Measurements from ENCODE around the gene SYNE1. TPM values are rescaled to one million over a fixed set of nuclear protein-coding genes. Genes with fewer than 3 reads are reported as not detected.

Gene SYNE1
- total RNA-seq, 1 donor from 2014 or later, result 6.0 TPM

GRCh38 chr6:152609125-152609670, 28.0 kb downstream of the SYNE1 start:
- no peak overlapping the region for H3K4me3 Mint-ChIP-seq
- Histone ChIP-seq H3K36me3 (no peaks in the 10 kb centered on the region), H2AFZ (replicated peaks) (no peak overlapping the region), H3K4me1 (no peaks in the 10 kb centered on the region), H3K9me3 (ENCODE audit: low read depth) (no peaks in the 10 kb centered on the region), H3K4me3 (no peak overlapping the region), H4K20me1 (ENCODE audit: low read depth) (no peaks in the 10 kb centered on the region), H3F3A (ENCODE audit: low read depth) (no peaks in the 10 kb centered on the region), H3K4me2 (no peak overlapping the region), H3K79me2 (ENCODE audit: low read depth) (no peaks in the 10 kb centered on the region), H3K9ac (no peak overlapping the region), H3K27ac (no peak overlapping the region), H3K27me3 (no peaks in the 10 kb centered on the region)
- no peak overlapping the region for H3K27ac Mint-ChIP-seq
- no peaks in the 10 kb centered on the region for H3K4me1 Mint-ChIP-seq
- H3K27me3 Mint-ChIP-seq (ENCODE audit: insufficient read depth, low read depth), result peaks cover 3% of the 10 kb centered on the region
- no peaks in the 10 kb centered on the region for H3K9me3 Mint-ChIP-seq
- no peak for TF ChIP-seq EZH2phosphoT487 (IDR thresholded peaks at IDR 0.05)
- TF ChIP-seq, protein P1, sequence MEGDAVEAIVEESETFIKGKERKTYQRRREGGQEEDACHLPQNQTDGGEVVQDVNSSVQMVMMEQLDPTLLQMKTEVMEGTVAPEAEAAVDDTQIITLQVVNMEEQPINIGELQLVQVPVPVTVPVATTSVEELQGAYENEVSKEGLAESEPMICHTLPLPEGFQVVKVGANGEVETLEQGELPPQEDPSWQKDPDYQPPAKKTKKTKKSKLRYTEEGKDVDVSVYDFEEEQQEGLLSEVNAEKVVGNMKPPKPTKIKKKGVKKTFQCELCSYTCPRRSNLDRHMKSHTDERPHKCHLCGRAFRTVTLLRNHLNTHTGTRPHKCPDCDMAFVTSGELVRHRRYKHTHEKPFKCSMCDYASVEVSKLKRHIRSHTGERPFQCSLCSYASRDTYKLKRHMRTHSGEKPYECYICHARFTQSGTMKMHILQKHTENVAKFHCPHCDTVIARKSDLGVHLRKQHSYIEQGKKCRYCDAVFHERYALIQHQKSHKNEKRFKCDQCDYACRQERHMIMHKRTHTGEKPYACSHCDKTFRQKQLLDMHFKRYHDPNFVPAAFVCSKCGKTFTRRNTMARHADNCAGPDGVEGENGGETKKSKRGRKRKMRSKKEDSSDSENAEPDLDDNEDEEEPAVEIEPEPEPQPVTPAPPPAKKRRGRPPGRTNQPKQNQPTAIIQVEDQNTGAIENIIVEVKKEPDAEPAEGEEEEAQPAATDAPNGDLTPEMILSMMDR (IDR thresholded peaks at IDR 0.05), result no peak
- no peak for TF ChIP-seq EZH2 (IDR thresholded peaks at IDR 0.05)
- DNase-seq (ENCODE audit: low spot score), result no peak
- H3K36me3 Mint-ChIP-seq, result no peaks in the 10 kb centered on the region

- Histone ChIP-seq H3K4me1 (no peaks in the 10 kb centered on the region), H2AFZ (replicated peaks) (no peak overlapping the region), H3K4me2 (no peak overlapping the region), H3K4me3 (no peak overlapping the region), H3K27ac (no peak overlapping the region), H4K20me1 (ENCODE audit: low read depth) (no peaks in the 10 kb centered on the region), H3K36me3 (no peaks in the 10 kb centered on the region), H3K9ac (no peak overlapping the region), H3K27me3 (no peaks in the 10 kb centered on the region), H3K79me2 (ENCODE audit: low read depth) (no peaks in the 10 kb centered on the region), H3F3A (ENCODE audit: low read depth) (no peaks in the 10 kb centered on the region), H3K9me3 (ENCODE audit: low read depth) (no peaks in the 10 kb centered on the region)
- TF ChIP-seq EZH2 (IDR thresholded peaks at IDR 0.05), result no peak
- TF ChIP-seq EZH2phosphoT487 (IDR thresholded peaks at IDR 0.05), result no peak
- TF ChIP-seq, protein P1 (IDR thresholded peaks at IDR 0.05), result no peak
- H3K4me3 Mint-ChIP-seq, result no peak overlapping the region
- H3K27me3 Mint-ChIP-seq (ENCODE audit: insufficient read depth, low read depth), result peaks cover 3% of the 10 kb centered on the region
- no peaks in the 10 kb centered on the region for H3K9me3 Mint-ChIP-seq
- DNase-seq (ENCODE audit: low spot score), result no peak
- no peaks in the 10 kb centered on the region for H3K36me3 Mint-ChIP-seq
- H3K27ac Mint-ChIP-seq, result no peak overlapping the region
- no peaks in the 10 kb centered on the region for H3K4me1 Mint-ChIP-seq
Measured at GRCh38 chr6:152605941-152606340, 31.2 kb downstream of the SYNE1 start.

DNA sequence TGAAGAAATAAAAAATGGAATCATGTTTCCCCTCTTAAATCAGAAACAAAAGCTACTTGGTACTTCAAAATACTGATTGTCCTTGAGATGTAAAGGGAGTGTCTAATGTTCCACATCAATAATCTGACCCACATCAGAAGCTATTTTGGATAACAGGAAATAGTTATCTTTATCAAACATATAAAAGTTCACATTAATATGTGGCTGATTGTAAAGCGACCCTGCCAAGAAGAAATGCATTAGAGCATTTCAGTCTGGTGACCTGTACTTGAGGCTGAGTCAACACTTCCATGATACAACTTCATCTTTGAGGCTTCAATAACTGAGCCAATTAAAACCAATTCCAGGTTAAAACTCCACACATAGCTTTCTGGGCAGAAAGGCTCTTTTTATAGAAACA, 31.8 kb downstream of the SYNE1 start:
- H3K9ac ChIP-seq, result no peak overlapping the region
- no peak overlapping the region for H3K4me2 ChIP-seq
- Mint-ChIP-seq H3K9me3 (no peaks in the 10 kb centered on the region), H3K27me3 (ENCODE audit: insufficient read depth, low read depth) (peaks cover 2% of the 10 kb centered on the region), H3K36me3 (no peaks in the 10 kb centered on the region), H3K27ac (no peak overlapping the region), H3K4me3 (no peak overlapping the region), H3K4me1 (no peaks in the 10 kb centered on the region)
- no peak overlapping the region for H2AFZ ChIP-seq (replicated peaks)
- no peaks in the 10 kb centered on the region for H3K9me3 ChIP-seq (ENCODE audit: low read depth)
- no peaks in the 10 kb centered on the region for H3K4me1 ChIP-seq
- no peak overlapping the region for H3K4me3 ChIP-seq
- H3F3A ChIP-seq (ENCODE audit: low read depth), result no peaks in the 10 kb centered on the region
- no peaks in the 10 kb centered on the region for H3K36me3 ChIP-seq
- no peaks in the 10 kb centered on the region for H4K20me1 ChIP-seq (ENCODE audit: low read depth)
- DNase-seq (ENCODE audit: low spot score), result no peak
- no peak for TF ChIP-seq EZH2phosphoT487 (IDR thresholded peaks at IDR 0.05)
- TF ChIP-seq EZH2 (IDR thresholded peaks at IDR 0.05), result no peak
- TF ChIP-seq, protein P1 (IDR thresholded peaks at IDR 0.05), result no peak
- no peaks in the 10 kb centered on the region for H3K79me2 ChIP-seq (ENCODE audit: low read depth)
- H3K27ac ChIP-seq, result no peak overlapping the region
- H3K27me3 ChIP-seq, result no peaks in the 10 kb centered on the region

Measured in neural progenitor cell (in vitro differentiated cells).